HCT116 (cell line): ENCODE results near the gene SVEP1.

Source experiments
- ELF1 ChIP-seq: IDR thresholded peaks from 2 replicates; pipeline ENCODE4 v1.6.1; 2012; ENCODE audit warnings: low read depth, borderline replicate concordance
- EZH2 ChIP-seq: fragments of 200-600 bp; sonication (generic); IDR thresholded peaks from 2 replicates; pipeline ENCODE4 v1.6.1; 2017; ENCODE audit warnings: antibody characterized with exemption, mixed run types
- EZH2phosphoT487 ChIP-seq: fragments of 200-600 bp; IDR thresholded peaks from 2 replicates; pipeline ENCODE4 v1.6.1; 2018; ENCODE audit warnings: antibody characterized with exemption, borderline replicate concordance
- FOSL1 ChIP-seq: IDR thresholded peaks from 2 replicates; pipeline ENCODE4 v1.6.1; 2012; ENCODE audit warnings: low read depth
- POLR2A ChIP-seq: IDR thresholded peaks from 2 replicates; pipeline ENCODE4 v1.7.0; 2011; ENCODE audit warnings: borderline replicate concordance; ENCODE audit not compliant: insufficient read depth, insufficient read length; ENCODE audit errors: extremely low read depth
- POLR2AphosphoS5 ChIP-seq: IDR thresholded peaks from 2 replicates; pipeline ENCODE4 v1.6.1; 2011; ENCODE audit warnings: mild to moderate bottlenecking, low read depth, low read length, moderate library complexity
- RAD21 ChIP-seq: IDR thresholded peaks from 2 replicates; pipeline ENCODE4 v1.6.1; 2012; ENCODE audit warnings: low read depth, mild to moderate bottlenecking
- SIN3A ChIP-seq: IDR thresholded peaks from 2 replicates; pipeline ENCODE4 v1.6.1; 2012; ENCODE audit warnings: low read depth
- TCF7L2 ChIP-seq: IDR thresholded peaks from 2 replicates; pipeline ENCODE4 v1.7.0; 2011; ENCODE audit warnings: borderline replicate concordance, inconsistent platforms; ENCODE audit not compliant: insufficient read depth, insufficient read length; ENCODE audit errors: extremely low read depth
- YY1 ChIP-seq: IDR thresholded peaks from 2 replicates; pipeline ENCODE4 v1.6.1; 2011; ENCODE audit warnings: low read length, low read depth, moderate library complexity, mild to moderate bottlenecking; ENCODE audit not compliant: insufficient replicate concordance; ENCODE audit errors: extremely low read depth
- ZNF274 ChIP-seq: fragments of 200-500 bp; sonication (Bioruptor generic); IDR thresholded peaks from 2 replicates; pipeline ENCODE4 v1.6.1; 2014; ENCODE audit warnings: mild to moderate bottlenecking, low read depth, low read length, inconsistent platforms
- TF ChIP-seq, protein P1 (sequence below), 3 experiments: fragments of 200-600 bp in 1 of 3; sonication (generic) in 1 of 3; IDR thresholded peaks in 2 of 3; conservative IDR thresholded peaks in 1 of 3; 2 replicates each; pipeline ENCODE4 v1.5.1; 2012 to 2017; ENCODE audit warnings: low read depth in 2 of 3, low read length in 2 of 3, antibody characterized with exemption in 1 of 3, borderline replicate concordance in 1 of 3, control low read depth in 1 of 3, mild to moderate bottlenecking in 1 of 3, mixed read lengths in 1 of 3, mixed run types in 1 of 3, moderate library complexity in 1 of 3; ENCODE audit not compliant: insufficient read depth in 1 of 3
- TF ChIP-seq, protein P2 (sequence below): IDR thresholded peaks from 2 replicates; pipeline ENCODE4 v1.6.1; 2011; ENCODE audit warnings: mild to moderate bottlenecking, low read length, moderate library complexity; ENCODE audit not compliant: insufficient replicate concordance; ENCODE audit errors: extremely low read depth
- TF ChIP-seq, protein P3 (sequence below): IDR thresholded peaks from 2 replicates; pipeline ENCODE4 v1.6.1; 2012

DNA sequence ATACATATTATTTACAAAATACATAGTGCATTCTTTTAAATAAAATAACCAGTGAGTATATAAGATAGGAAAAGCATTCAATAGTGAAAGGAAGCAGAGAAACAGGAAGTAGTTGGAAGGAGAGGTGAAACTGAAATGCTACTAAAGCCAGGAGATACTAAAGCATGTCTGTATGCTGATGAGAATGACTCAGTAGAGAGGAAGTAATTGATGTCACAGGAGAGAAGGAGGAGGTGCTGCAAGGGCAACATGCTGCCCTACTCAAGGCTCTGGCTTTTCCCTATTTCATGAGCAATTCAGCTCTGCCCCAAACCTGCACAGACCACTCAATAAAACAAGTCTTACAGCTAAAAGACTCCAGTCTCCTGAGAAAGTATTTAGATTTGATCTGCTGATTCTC lies 133.4 kb downstream of the SVEP1 start:
- TF ChIP-seq FOSL1 (no peak), POLR2A (no peak), EZH2 (no peak), ZNF274 (no peak), YY1 (no peak), SIN3A (no peak), POLR2AphosphoS5 (no peak), TCF7L2 (no peak), ELF1 (no peak), RAD21 (no peak), EZH2phosphoT487 (no peak)
- TF ChIP-seq, protein P1, sequence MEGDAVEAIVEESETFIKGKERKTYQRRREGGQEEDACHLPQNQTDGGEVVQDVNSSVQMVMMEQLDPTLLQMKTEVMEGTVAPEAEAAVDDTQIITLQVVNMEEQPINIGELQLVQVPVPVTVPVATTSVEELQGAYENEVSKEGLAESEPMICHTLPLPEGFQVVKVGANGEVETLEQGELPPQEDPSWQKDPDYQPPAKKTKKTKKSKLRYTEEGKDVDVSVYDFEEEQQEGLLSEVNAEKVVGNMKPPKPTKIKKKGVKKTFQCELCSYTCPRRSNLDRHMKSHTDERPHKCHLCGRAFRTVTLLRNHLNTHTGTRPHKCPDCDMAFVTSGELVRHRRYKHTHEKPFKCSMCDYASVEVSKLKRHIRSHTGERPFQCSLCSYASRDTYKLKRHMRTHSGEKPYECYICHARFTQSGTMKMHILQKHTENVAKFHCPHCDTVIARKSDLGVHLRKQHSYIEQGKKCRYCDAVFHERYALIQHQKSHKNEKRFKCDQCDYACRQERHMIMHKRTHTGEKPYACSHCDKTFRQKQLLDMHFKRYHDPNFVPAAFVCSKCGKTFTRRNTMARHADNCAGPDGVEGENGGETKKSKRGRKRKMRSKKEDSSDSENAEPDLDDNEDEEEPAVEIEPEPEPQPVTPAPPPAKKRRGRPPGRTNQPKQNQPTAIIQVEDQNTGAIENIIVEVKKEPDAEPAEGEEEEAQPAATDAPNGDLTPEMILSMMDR (IDR thresholded peaks at IDR 0.05 in 2 of 3, conservative IDR thresholded peaks at IDR 0.05 in 1 of 3; ENCODE audit: borderline replicate concordance in 1 of 3, insufficient read depth in 1 of 3, low read depth in 2 of 3, low read length in 2 of 3) = no peak
- TF ChIP-seq, protein P2, sequence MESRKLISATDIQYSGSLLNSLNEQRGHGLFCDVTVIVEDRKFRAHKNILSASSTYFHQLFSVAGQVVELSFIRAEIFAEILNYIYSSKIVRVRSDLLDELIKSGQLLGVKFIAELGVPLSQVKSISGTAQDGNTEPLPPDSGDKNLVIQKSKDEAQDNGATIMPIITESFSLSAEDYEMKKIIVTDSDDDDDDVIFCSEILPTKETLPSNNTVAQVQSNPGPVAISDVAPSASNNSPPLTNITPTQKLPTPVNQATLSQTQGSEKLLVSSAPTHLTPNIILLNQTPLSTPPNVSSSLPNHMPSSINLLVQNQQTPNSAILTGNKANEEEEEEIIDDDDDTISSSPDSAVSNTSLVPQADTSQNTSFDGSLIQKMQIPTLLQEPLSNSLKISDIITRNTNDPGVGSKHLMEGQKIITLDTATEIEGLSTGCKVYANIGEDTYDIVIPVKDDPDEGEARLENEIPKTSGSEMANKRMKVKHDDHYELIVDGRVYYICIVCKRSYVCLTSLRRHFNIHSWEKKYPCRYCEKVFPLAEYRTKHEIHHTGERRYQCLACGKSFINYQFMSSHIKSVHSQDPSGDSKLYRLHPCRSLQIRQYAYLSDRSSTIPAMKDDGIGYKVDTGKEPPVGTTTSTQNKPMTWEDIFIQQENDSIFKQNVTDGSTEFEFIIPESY = no peak
- TF ChIP-seq, protein P3, sequence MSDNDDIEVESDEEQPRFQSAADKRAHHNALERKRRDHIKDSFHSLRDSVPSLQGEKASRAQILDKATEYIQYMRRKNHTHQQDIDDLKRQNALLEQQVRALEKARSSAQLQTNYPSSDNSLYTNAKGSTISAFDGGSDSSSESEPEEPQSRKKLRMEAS = no peak
